G401 (cell line): ENCODE results near the gene MAP7D1. TPM values are rescaled to one million over a fixed set of nuclear protein-coding genes. Genes with fewer than 3 reads are reported as not detected.
"Not testable (repeated sequence)": the region's sequence is repeated elsewhere in the genome, so short reads cannot be mapped to it uniquely, and the experiment has no call there.

ENCODE experiments used
- DNase-seq: peaks from one replicate; pipeline ENCODE4 v3.0.0-alpha.2; 2015; ENCODE audit warnings: low spot score
- in situ Hi-C: cut with HindIII; loops from 2 replicates; pipeline ENCODE4 v1.10.0; 2016; ENCODE audit warnings: low sequenced_read_pairs, mixed read lengths
- total RNA-seq: library from RNA; depleted of rRNA; stranded (reverse); fragments of >200 nt; shearing (Covaris generic); gene quantifications from 2 replicates; pipeline ENCODE4 v1.2.3, GENCODE V29; 2014; rRNA removed

MAP7D1 gene
- total RNA-seq, 1 experiment from 2014 or later: 117 TPM

GRCh38 chr1:36222481-36223380 lies 66.8 kb downstream of the MAP7D1 start:
- DNase-seq: no peak
- in situ Hi-C loops: no loop called here

- in situ Hi-C loops: no loop called here
- DNase-seq: peak; percentile 55
Measured at GRCh38 chr1:36223381-36223995, 67.5 kb downstream of the MAP7D1 start.

- DNase-seq: peak; percentile 99
- in situ Hi-C loops: no loop called here
Measured at GRCh38 chr1:36223996-36224536, 68.1 kb downstream of the MAP7D1 start, which contains the start of gene THRAP3. Gene THRAP3, plus strand, starts transcription at chr1:36224443. Its CDS starts 58,121 bp downstream, at chr1:36282564.

GRCh38 chr1:36224537-36225282 lies 68.8 kb downstream of the MAP7D1 start:
- DNase-seq: no peak
- in situ Hi-C loops: no loop called here

GRCh38 chr1:36225283-36225899 lies 69.4 kb downstream of the MAP7D1 start:
- DNase-seq: no peak
- in situ Hi-C loops: no loop called here

GRCh38 chr1:36230279-36230678 lies 74.3 kb downstream of the MAP7D1 start:
- in situ Hi-C loops: loop anchor here (10.0 kb wide), 2 partner anchors 55 to 65 kb away; no protein-coding TSS in a partner anchor
- not testable (repeated sequence) for DNase-seq

Other genes starting within 250 kb of the MAP7D1 start
- gene AGO3, start 225.1 kb upstream of the MAP7D1 start, total RNA-seq: 10.5 and 36.9 TPM in 2 replicates
- 0.12 TPM in 1 of 2 replicates, not detected in the other for gene TEKT2, start 72.1 kb upstream of the MAP7D1 start, total RNA-seq
- gene ADPRS, start 67.3 kb upstream of the MAP7D1 start, total RNA-seq: 58.2 and 58.5 TPM in 2 replicates
- 0.47 TPM in 1 of 2 replicates, not detected in the other for gene COL8A2, start 30.9 kb upstream of the MAP7D1 start, total RNA-seq
- 168 and 173 TPM in 2 replicates for gene TRAPPC3, start 6.7 kb upstream of the MAP7D1 start, total RNA-seq
- 83.5 and 115 TPM in 2 replicates for gene THRAP3, start 68.3 kb downstream of the MAP7D1 start, total RNA-seq
- gene SH3D21, start 150.2 kb downstream of the MAP7D1 start, total RNA-seq: 1.9 and 4.1 TPM in 2 replicates
- gene EVA1B, start 167.5 kb downstream of the MAP7D1 start, total RNA-seq: 46.3 and 91.0 TPM in 2 replicates
- 13.6 and 19.9 TPM in 2 replicates for gene STK40, start 229.8 kb downstream of the MAP7D1 start, total RNA-seq
- 37.5 and 57.9 TPM in 2 replicates for gene LSM10, start 241.7 kb downstream of the MAP7D1 start, total RNA-seq